DMS153 (cell line): ENCODE results near the gene HTT.

Experiments
- DNase-seq: peaks from one replicate; lab custom pipeline; 2025; lab: John Stamatoyannopoulos, UW

Gene HTT

DNA sequence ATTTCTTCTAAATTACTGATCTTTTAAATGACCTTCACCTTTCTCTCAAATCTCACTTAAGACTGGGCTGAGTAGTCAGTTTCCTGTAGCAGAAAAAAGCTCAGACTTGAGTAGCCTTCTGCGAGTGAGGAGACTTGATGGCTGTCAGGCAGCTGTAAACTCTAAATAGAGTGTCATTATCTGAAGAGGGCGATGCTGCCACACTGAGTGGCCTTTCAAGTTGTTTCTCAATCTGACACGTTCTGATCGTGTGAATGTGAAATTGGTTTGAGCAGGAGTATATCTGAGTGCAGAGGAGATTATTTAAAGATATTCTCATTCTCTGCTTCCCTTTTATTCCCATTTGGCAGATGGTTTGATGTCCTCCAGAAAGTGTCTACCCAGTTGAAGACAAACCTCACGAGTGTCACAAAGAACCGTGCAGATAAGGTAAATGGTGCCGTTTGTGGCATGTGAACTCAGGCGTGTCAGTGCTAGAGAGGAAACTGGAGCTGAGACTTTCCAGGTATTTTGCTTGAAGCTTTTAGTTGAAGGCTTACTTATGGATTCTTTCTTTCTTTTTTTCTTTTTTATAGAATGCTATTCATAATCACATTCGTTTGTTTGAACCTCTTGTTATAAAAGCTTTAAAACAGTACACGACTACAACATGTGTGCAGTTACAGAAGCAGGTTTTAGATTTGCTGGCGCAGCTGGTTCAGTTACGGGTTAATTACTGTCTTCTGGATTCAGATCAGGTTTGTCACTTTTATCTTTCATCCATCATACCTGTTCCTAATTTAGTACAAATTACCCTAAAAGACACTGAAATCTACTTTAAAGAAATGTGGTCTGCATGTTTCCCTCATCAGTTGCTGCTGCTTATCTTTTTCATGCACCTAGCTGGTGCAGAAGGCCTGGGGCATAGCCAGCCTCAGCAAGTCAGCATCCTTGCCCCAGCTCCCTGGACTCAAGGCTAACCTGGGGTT is 100.2 kb downstream of the HTT start:
- DNase-seq: no peak

DNA sequence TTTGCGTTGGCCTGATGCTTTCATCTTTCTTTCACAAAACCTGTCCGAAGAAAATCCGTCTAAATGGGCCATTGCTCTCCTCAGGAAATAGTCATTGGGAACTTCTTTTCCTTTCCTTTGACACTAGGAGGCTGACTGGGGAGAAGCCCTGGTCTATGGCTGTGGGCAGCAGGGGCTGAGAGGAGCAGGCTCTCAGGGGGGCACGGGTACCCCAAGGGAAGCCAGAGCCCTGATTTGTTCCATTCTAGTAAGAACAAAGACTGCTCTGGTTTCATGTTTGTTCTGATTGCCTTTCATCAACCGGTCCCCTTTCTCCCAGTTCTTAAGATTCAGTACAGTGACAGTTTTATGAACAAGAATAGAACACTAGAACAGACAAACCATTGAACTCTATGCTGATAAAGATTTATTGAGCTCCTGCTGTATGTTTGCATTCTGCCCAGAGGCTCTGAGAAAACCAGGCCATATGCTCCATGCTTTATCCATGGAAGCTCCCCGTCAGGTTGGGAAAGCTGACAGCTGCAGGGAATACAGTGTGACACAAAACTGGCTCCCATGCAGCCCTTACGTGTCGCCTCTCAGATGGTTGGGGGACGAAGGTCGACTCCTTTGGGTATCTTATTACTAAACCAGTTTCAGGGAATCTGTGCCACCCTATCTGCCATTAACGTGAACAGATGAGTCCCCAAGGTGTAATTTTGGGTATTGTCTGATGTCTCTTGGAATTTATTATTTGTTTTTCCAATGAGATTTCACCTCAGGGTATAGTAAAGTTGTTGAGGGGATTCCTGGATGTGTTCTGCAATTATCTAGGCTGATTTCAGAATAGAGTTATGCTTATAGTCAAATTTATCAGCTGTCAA is 102.1 kb downstream of the HTT start:
- DNase-seq: no peak

DNA sequence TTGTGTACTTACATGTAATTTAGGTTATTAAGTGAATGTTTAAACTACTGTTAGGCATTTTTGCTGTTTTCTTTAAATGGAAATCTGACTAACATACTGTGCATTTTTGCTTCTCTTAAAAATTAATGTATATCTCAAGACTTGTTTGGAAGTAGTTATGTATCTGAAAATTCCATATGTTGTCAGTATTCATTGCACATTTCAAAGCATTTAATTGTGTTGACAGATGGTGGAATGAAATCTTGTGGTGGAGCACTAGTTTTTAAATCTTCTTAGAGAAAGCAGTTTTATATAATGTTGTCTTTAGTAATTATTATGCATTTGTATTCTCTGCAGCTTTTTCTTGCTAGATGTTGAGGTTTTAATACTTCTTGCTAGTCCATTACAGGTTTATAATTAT is 102.9 kb downstream of the HTT start:
- DNase-seq: no peak

DNA sequence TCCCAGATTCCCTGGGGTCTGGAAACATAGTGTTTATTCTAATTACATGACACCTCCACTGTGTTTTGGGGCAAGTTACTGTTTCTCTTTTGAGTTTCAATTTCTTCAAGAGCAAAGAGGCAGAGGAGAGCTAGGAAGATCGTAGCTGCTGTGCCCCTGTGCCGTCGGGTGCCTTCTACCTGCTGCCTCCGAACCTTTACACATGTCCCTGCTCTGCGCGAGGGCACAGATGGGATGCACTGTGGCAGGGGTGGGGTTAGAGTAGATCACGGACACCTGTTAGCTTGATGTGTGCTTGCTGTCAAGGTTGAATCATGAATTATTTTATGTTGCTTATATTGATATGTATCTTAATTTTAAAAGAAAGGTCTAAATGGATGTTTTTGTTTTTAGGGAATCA is 103.4 kb downstream of the HTT start:
- DNase-seq: no peak

DNA sequence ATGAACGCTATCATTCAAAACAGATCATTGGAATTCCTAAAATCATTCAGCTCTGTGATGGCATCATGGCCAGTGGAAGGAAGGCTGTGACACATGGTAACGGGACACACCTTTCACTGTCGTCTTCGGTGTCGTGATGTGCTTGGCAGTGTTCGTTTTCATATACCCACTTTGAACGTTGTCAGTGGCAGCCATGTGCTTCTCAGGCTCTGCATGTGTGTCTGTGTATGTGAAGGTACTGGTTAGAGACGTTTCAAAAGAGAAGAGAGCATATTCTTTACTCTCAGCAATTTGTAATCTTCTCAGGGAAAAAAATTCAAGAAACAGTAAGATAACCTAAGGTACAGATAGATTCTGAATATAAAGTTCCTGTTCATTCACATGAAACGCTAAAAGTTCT is 103.9 kb downstream of the HTT start:
- DNase-seq: no peak

DNA sequence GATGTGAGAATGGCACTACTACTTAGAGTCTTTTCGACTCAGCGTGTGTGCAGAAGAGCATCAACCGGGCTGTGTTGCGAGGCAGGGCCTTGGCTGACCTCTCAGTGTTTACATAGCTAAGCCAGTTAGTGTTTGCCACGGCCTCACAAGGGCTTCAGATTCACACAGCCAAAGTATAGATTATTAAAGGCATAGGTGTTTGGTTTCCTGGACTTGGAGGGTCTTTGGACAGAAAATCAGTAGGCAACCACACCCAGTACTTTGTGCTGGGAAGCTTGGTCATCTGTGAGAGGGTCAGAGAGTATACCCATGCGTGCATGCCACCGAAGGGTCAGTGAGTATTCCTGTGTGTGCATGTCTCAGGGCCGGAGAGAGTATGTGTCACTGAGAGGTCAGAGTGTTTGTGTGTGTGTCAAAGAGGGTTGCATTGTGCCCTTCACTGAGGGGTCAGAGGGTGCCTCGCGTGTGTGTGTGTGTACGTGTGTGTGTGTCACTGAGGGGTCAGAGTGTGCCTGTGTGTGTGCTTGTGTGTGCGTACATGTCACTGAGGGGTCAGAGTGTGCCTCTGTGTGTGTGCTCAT is 104.7 kb downstream of the HTT start:
- DNase-seq: no peak

DNA sequence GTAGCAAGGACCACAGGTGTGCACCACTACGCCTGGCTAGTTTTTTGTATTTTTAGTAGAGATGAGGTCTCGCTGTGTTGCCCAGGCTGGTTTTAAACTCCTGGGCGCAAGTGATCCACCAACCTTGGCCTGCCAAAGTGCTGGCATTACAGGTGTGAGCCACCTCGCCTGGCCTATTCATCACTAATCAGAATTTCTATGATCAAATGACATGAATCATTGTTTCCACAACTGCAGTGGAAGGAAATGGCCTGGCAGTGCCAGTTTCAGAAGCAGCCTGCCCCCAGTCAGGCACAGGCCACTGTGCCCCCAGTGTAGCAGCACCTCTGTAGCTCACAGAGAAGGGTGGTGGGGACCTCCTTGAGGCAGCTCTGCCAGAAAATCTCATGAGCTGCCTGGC is 108.5 kb downstream of the HTT start:
- no peak for DNase-seq

DNA sequence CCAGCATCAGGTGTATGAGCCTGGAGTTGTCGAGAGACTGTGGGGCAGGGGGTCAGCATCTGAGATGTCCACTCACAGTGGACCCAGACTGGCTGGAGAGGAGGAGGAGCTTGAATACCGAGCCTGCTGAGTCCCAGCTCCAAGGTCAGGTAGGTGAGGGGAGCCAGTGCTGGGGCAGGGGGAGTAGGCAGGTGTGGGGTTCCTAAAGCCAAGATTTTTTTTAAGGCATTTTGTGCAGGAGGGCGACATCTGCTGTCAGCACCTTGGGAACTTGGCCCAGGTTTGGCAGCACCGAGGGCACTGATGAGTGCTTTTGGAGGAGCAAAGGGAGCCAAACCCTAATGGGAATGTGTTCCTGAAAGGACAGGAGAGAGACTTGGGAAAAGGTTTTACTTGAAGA is 110.2 kb downstream of the HTT start:
- no peak for DNase-seq

DNA sequence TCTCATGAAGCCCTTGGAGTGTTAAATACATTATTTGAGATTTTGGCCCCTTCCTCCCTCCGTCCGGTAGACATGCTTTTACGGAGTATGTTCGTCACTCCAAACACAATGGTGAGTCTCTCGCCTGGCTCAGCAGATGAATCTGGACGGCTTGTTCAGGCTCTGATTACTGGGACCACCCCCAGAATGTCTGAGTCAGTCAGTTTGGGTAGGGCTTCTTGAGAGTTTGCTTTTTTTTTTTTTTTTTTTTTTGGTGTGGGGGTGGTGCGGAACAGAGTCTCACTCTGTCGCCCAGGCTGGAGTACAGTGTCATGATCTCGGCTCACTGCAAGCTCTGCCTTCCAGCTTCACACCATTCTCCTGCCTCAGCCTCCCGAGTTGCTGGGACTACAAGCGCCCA is 112.1 kb downstream of the HTT start:
- DNase-seq: no peak

DNA sequence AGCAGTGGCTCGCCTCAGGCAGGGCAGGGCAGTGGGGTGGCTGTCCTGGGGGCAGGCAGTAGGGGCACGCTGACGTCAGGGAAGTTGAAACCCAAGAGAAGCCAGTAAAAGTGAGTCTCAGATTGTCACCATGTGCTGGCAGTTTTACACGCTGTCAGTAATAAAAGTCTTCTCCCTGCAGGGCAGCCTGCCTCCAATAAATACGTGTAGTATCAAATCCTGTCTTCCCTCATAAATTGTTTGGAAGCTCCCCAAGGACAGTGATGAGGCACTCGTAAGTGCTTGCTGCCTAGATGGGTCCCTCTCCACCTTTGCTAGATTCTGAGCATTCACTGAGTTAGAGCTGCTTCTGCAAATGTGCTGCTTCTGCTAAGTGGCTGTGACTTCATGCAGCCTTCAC is 113.6 kb downstream of the HTT start:
- no peak for DNase-seq

DNA sequence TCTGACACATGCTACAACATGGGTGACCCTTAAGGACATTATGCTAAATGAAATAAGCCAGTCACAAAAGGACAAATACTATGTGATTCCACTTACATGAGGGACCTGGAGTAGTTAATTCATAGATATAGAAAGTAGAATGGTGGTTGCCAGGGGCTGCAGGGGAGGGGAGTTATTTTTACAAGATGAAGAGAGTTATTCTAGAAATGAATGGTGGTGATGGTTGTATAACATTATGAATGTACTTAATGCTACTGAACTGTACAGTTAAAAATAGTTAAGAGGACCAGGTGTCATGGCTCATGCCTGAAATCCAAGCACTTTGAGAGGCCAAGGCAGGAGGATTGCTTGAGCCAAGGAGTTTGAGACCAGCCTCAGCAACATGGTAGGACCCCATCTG is 115.0 kb downstream of the HTT start:
- DNase-seq: no peak

DNA sequence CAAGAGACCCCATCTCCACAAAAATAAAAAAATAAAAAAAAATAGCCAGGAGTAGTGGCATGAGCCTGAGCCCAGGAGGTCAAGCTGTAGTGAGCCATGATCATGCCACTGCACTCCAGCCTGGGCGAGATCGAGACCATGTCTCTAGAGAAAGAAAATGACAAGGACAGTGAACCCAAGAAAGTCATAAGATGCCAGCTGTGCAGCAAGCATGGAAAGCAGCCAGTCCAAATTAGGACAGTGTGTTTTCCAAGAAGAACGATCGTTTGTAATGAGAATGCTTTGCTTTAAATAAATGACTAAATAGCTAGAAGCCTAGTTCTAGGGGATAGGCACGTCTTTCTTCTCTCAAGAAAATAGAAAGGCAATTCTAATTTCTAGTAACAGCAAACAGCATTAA is 116.1 kb downstream of the HTT start:
- no peak for DNase-seq

DNA sequence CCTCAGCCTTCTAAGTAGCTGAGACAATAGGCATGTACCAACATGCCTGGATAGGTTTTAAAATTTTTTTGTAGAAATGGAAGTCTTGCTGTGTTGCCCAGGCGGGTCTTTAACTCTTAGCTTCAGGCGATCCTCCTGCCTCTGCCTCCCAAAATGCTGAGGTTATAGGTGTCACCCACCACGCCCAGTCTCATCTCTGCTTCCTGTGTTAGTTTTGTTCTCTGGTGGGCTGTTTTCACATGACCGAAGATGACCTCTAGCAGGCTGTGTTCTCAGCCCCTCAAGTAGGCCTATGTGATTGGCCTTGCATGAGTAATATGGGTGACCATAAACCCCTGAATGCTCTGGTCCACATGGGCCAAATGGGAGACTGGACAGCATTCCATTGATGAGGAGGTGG is 117.7 kb downstream of the HTT start:
- no peak for DNase-seq

DNA sequence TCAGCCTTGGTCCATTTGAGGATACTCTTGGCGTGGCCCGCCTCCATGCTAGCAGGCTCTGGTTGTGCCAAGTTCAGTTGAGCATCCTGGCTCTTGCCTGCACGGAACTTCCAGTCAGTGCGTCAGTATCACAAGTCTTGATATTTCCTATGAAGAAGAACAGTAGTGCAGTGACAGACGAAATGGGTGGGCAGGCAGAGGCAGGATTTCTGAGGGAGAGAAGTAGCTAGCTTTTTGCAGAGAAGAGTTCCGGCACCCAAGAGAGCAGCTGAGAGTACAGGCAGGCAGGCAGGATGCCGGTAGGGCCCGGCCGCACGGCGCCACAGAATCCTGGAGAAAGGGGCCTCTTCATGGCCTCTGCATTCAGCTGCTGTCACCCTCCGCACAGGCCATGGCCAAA is 118.3 kb downstream of the HTT start:
- no peak for DNase-seq

DNA sequence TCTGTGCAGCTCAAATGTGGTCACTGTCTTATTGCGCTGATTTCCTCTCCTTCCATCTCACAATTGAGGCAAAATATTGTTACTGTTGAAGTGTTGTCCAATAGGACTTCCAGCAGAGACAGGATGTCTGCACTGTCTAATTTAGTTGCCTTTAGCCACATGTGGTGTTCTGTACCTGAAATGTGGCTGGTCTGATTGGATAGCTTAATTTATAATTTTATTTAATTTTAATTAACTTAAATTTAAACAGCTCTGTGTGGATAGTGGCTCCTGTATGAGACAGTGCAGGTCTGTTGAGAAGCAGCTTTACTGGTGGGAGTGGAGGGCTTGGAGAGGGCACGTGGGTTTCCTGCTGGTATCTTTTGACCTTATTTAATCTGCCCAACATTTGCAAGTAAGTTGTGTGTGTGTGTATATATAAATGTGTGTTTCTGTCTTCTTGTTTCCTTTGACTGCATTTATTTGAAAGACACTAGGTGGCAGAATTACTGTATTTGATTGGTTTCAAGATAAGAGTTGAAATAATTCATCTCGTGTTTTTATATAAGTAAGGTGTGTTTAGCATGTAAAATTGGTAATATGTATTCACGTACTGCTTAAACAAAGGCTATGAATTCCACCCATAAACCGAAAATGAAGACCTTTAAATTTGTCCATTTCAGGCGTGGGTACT is 119.2 kb downstream of the HTT start:
- no peak for DNase-seq

DNA sequence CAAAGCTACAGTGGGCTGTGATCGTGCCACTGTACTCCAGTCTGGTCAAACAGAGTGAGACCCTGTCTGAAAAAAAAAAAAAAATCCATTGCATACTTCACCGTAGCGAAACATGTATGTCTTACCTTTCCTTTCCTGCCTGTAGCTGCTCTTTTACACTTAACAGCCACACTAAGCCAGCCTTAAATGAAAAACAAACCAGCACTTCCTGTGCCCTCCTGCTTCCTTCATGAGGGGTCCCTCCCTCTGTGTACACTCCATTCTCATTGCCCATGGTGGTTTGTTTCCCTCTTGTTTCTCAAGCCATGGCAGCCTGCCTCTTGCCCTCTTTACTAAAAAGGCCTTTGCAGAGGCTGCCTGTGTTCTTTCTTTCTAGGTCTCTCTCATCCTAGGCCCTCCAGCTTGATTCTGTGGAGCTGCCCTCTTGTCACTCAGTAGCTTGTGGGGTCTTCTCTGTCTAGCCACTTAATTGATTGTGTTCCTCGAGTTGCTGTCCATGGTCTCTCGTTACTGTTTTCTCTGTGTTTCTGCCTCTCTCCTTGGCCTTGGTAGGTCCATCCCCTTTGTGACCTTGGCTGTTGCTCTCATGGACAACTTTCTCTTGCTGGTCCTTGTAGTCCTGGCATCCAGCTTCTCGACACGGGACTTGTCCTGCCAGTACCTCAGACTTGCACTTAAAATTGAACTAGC is 122.3 kb downstream of the HTT start:
- DNase-seq: no peak

DNA sequence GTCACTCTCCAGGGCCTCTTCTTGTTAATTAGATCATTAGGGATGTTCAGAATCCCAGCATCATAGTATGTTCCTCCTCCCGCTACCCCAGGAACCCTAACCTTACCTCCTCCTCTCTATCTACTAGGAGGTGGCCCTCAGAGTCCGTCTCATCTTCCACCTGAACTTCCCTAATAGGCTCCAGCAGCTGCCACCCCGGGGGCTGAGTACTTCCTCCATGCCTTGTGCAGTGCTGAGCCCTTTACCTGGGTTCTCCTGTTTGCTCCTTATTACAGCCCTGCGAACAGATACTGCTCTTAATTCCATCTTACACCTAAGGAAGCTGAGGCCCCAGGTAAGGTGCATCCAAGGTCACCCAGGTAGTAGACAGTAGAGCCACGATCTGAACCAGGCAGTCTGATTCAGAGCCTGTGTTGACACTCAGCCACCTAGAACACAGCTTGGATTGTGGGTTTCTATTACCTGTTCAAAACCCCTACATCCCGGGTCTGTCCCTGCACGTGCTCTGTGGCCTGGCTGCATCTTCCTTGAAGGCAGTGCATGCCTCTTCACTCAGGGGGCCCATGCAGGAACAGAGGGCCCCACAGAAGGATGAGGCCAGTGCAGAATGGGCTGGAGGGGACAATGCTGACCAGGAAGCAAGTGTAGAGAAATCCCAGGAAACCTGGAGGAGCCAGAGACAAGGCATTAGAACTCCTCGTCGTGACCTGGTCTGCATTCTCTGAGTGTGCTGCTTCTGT is 123.1 kb downstream of the HTT start:
- no peak for DNase-seq

DNA sequence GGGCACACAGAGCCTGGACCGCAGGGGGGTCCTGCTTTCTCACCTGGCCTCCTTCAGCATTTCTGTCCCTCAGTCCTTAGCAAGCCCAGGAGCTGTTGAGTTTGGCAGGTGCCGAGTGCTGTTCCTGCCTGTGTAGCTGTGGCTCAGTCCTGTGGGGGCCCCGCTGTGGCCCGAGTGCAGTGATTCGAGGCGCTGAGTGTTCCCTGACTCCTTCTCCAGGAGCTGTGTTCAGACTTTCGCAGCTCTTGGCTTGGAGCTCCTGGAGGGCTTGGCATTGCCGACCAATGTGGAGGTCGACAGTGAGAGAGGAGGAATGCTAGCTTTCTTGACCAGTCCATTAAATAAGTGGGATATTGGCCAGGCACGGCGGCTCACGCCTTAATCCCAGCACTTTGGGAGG is 124.4 kb downstream of the HTT start:
- DNase-seq: no peak

DNA sequence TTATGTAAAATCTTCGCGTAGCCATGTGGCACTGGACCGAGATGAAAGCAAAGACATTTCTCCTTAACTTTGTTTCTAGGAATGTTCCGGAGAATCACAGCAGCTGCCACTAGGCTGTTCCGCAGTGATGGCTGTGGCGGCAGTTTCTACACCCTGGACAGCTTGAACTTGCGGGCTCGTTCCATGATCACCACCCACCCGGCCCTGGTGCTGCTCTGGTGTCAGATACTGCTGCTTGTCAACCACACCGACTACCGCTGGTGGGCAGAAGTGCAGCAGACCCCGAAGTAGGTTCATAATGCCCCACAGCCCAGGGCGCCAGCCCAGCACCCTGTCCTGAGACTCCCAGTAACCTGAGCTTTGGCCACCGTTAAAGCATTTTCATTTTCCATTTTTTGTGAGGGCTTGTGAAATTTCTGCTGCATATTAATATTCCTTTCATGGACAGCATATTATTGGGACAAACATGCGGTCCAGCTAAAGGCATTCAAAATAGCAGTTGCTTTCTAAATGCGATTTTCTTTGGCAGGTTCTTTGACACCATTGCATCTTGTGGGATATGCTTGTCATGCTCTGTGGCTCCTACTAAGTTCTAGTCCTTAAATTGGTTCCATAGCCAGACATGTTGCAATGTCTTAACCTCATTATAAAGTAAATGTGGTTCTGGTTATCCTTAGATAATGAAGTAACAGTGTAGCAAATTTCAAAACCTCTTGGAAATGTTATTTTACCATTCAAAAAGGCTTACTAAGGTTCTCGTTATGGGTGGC is 125.4 kb downstream of the HTT start:
- DNase-seq: no peak

DNA sequence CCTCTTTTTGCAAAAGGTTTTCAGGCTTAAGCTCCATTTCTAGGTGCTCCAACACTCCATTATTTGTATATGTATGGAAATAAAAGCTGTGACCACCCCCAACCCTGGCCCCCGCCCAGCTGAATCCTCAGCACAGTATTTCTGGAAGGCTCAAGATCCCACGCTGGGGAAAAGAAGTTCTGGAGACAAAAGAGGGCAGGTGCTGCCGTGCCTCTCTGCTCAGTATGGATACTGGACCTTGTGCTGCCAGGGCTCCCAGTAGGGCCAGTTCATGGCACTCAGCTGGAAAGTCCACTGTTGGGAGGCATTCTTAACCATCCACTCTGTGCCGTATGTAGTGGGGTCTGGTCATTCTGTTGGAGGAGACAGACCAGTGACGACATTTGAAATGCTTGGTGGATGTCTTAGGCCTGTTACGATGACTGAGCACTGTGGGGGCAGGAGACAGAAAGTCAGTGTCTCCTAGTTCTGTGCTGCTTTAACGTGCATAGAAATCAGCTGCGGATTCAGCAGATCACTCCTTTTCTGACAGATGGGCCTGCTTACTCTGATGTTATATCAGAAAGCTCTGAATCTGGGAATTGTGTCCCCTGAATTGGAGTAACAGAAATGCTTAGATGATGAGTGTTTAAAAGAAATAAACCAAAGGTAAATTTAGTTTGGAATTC is 126.1 kb downstream of the HTT start:
- no peak for DNase-seq
